ENCODE results near the gene PPP1R8.

GRCh38 chr1:27784700-27785099, 45.9 kb upstream of the PPP1R8 start:
- TF ChIP-seq YY1 (IDR thresholded peaks at IDR 0.05; ENCODE audit: insufficient read depth, insufficient read length), result no peak
- no peak for TF ChIP-seq ZNF274 (IDR thresholded peaks at IDR 0.05; ENCODE audit: low read depth, low read length)

Data from NT2/D1 (cell line).